G401.6 (cell line): ENCODE measurements around the gene MXD1.

Experiments
- FAIRE-seq: peaks from 2 replicates; lab custom pipeline; 2012; peaks lifted over from hg19 to GRCh38; lab: Jason Lieb, UNC

The MXD1 gene

GRCh38 chr2:69979902-69980807 lies 65.2 kb downstream of the MXD1 start:
- no peak for FAIRE-seq

- FAIRE-seq, result no peak
Measured at GRCh38 chr2:69983392-69983966, 68.6 kb downstream of the MXD1 start.

- no peak for FAIRE-seq
Measured at GRCh38 chr2:69985216-69985615, 70.3 kb downstream of the MXD1 start.

GRCh38 chr2:69985688-69986087 lies 70.8 kb downstream of the MXD1 start:
- no peak for FAIRE-seq

- no peak for FAIRE-seq
Measured at GRCh38 chr2:69986691-69987090, 71.8 kb downstream of the MXD1 start.

- no peak for FAIRE-seq
Measured at GRCh38 chr2:69988086-69988635, 73.3 kb downstream of the MXD1 start.

GRCh38 chr2:69989009-69989408 lies 74.1 kb downstream of the MXD1 start:
- FAIRE-seq, result no peak

- no peak for FAIRE-seq
Measured at GRCh38 chr2:69989441-69990105, 74.7 kb downstream of the MXD1 start.
